CD4-positive, alpha-beta memory T cell (primary cell): ENCODE measurements around the gene RABEPK. TPM values are rescaled to one million over a fixed set of nuclear protein-coding genes. Genes with fewer than 3 reads are reported as not detected.
A peak's percentile ranks its signal among the peaks of the same experiment; 100 is the strongest.

Experiments used
- CTCF ChIA-PET: fragments of 350-600 bp; sonication (Branson Sonifier 250); formaldehyde crosslinking; loops from one replicate; lab custom pipeline; 2021; ENCODE audit warnings: inconsistent platforms; ENCODE audit not compliant: partially characterized antibody; lab: Charles Lee
- POLR2A ChIA-PET: fragments of 350-600 bp; sonication (Branson Sonifier 250); formaldehyde crosslinking; loops from one replicate; lab custom pipeline; 2021; ENCODE audit not compliant: partially characterized antibody; lab: Charles Lee
- DNase-seq, 5 donors: peaks; one replicate each; pipeline versions ENCODE4 v3.0.0 to v3.0.0-alpha.2; 2020 to 2022; ENCODE audit warnings: mixed read lengths in 1 of 5
- H3K27ac ChIP-seq: one replicate; pipeline ENCODE4 v1.7.0; 2013; ENCODE audit warnings: low read depth, low read length
- H3K27me3 ChIP-seq: 2 replicates; pipeline ENCODE4 v1.7.0; 2013; ENCODE audit warnings: mild to moderate bottlenecking, low read length, moderate library complexity; ENCODE audit not compliant: insufficient read depth
- H3K36me3 ChIP-seq: 2 replicates; pipeline ENCODE4 v1.7.0; 2013; ENCODE audit warnings: mild to moderate bottlenecking, low read length, moderate library complexity; ENCODE audit not compliant: insufficient read depth
- H3K4me1 ChIP-seq: 2 replicates; pipeline ENCODE4 v1.7.0; 2013; ENCODE audit warnings: mild to moderate bottlenecking, low read length, moderate library complexity; ENCODE audit not compliant: insufficient read depth
- H3K4me3 ChIP-seq, 2 donors: one replicate each; pipeline ENCODE4 v1.7.0; 2013; ENCODE audit warnings: low read length in 2 of 2, mild to moderate bottlenecking in 1 of 2
- H3K9me3 ChIP-seq, 2 donors: one replicate each; pipeline ENCODE4 v1.7.0; 2013; ENCODE audit warnings: low read length in 2 of 2, control low read depth in 1 of 2; ENCODE audit not compliant: control insufficient read depth in 1 of 2
- H3K27ac Mint-ChIP-seq, 7 donors: one replicate each; pipeline ENCODE4 v1.8.0; 2020 to 2021; ENCODE audit warnings: mixed read lengths in 7 of 7, mild to moderate bottlenecking in 6 of 7, inconsistent platforms in 3 of 7, moderate library complexity in 3 of 7
- H3K27me3 Mint-ChIP-seq, 2 donors: one replicate each; pipeline ENCODE4 v1.8.0; 2020 to 2021; ENCODE audit warnings: mixed read lengths in 2 of 2
- H3K36me3 Mint-ChIP-seq, 2 donors: one replicate each; pipeline ENCODE4 v1.8.0; 2020 to 2021; ENCODE audit warnings: mixed read lengths in 2 of 2, inconsistent platforms in 1 of 2, mild to moderate bottlenecking in 1 of 2
- H3K4me1 Mint-ChIP-seq, 4 donors: one replicate each; pipeline ENCODE4 v1.8.0; 2020 to 2021; ENCODE audit warnings: mixed read lengths in 4 of 4, mild to moderate bottlenecking in 1 of 4
- H3K4me3 Mint-ChIP-seq, 8 donors: one replicate each; pipeline ENCODE4 v1.8.0; 2020 to 2021; ENCODE audit warnings: mixed read lengths in 8 of 8, mild to moderate bottlenecking in 7 of 8, moderate library complexity in 6 of 8, inconsistent platforms in 3 of 8
- H3K9me3 Mint-ChIP-seq, 8 donors: one replicate each; pipeline ENCODE4 v1.8.0; 2020 to 2021; ENCODE audit warnings: mixed read lengths in 8 of 8, mild to moderate bottlenecking in 5 of 8, inconsistent platforms in 3 of 8, moderate library complexity in 1 of 8
- intact Hi-C: fragments of 100-400 bp; cut with micrococcal nuclease; formaldehyde crosslinking; loops from one replicate; pipeline ENCODE4 v1.15.1; 2023
- polyA plus RNA-seq, 2 donors: library from polyadenylated mRNA; unstranded; fragments of 300-500 nt; fragmentation: Illumina TruSeq; gene quantifications; one replicate each; pipeline ENCODE4 v1.2.3, GENCODE V29; 2021
- total RNA-seq, 2 experiments: library from RNA; stranded (reverse); gene quantifications; one replicate each; pipeline ENCODE4 v1.2.3, GENCODE V29; 2021

RABEPK gene
- total and polyA plus RNA-seq, 4 experiments from 2014 or later = 12.2 to 43.3 (median 24.7) TPM

- H3K27me3 Mint-ChIP-seq = peaks cover 0 to 3% of the 10 kb centered on the region in 2 donors
- Histone ChIP-seq H3K27ac (peak within 1 kb of the TSS; percentile 97), H3K4me3 (peak within 1 kb of the TSS; percentile 92 to 100), H3K27me3 (no peaks in the 10 kb centered on the region), H3K36me3 (peaks cover 33% of the 10 kb centered on the region), H3K4me1 (peaks cover 50% of the 10 kb centered on the region), H3K9me3 (no peaks in the 10 kb centered on the region)
- H3K4me1 Mint-ChIP-seq = peaks cover 30 to 60% (median 42%) of the 10 kb centered on the region in 4 donors
- peak within 1 kb of the TSS; percentile 97 to 100 (median 100) for H3K27ac Mint-ChIP-seq
- DNase-seq = peak; percentile 99 to 100 (median 99)
- peaks cover 0 to 3% (median 0%) of the 10 kb centered on the region in 8 donors for H3K9me3 Mint-ChIP-seq
- H3K4me3 Mint-ChIP-seq = peak within 1 kb of the TSS; percentile 92 to 99 (median 98)
- ChIA-PET POLR2A (interaction anchor here (0.6 to 3.3 kb wide), 35 partner anchors 8 to 505 kb away, joined by 3 to 98 read pairs (median 5); partner anchors contain the start of genes ARPC5L, GAPVD1, GOLGA1 and PPP6C), CTCF (interaction anchor here (1.1 to 2.3 kb wide), 8 partner anchors 19 to 300 kb away, joined by 3 to 17 read pairs (median 4); partner anchors contain the start of gene GAPVD1)
- intact Hi-C loops = loop anchor here (1.0 to 10.0 kb wide), 8 partner anchors 20 to 1306 kb away; partner anchors contain the start of genes ARPC5L, DENND1A, GAPVD1 and GOLGA1
- peaks cover 36 to 57% of the 10 kb centered on the region in 2 donors for H3K36me3 Mint-ChIP-seq
Observed at GRCh38 chr9:125241000-125241862, 40.9 kb downstream of the RABEPK start, which contains the start of gene HSPA5. HSPA5 (minus strand) TSS chr9:125241343; CDS start chr9:125241126, 217 bp downstream.

- intact Hi-C loops = loop anchor here (1.0 to 10.0 kb wide), 8 partner anchors 19 to 1307 kb away; partner anchors contain the start of genes ARPC5L, DENND1A, GAPVD1 and GOLGA1
- no peak for DNase-seq
- Mint-ChIP-seq H3K27me3 (peaks cover 0 to 3% of the 10 kb centered on the region in 2 donors), H3K27ac (peak overlapping the region; percentile 97 to 100 (median 100)), H3K9me3 (peaks cover 0 to 3% (median 0%) of the 10 kb centered on the region in 8 donors), H3K36me3 (peaks cover 28 to 49% of the 10 kb centered on the region in 2 donors), H3K4me1 (peaks cover 21 to 51% (median 34%) of the 10 kb centered on the region in 4 donors), H3K4me3 (peak overlapping the region; percentile 92 to 99 (median 98))
- CTCF ChIA-PET = interaction anchor here (0.6 to 2.3 kb wide), 9 partner anchors 18 to 300 kb away, joined by 3 to 17 read pairs (median 4); partner anchors contain the start of gene GAPVD1
- Histone ChIP-seq H3K4me1 (peaks cover 42% of the 10 kb centered on the region), H3K27me3 (no peaks in the 10 kb centered on the region), H3K27ac (peak overlapping the region; percentile 97), H3K4me3 (peak overlapping the region; percentile 92 to 100), H3K36me3 (peaks cover 25% of the 10 kb centered on the region), H3K9me3 (no peaks in the 10 kb centered on the region)
- POLR2A ChIA-PET = interaction anchor here (0.8 to 3.3 kb wide), 29 partner anchors 9 to 380 kb away, joined by 3 to 98 read pairs (median 6); partner anchors contain the start of genes ARPC5L, GAPVD1, GOLGA1 and PPP6C
Observed at GRCh38 chr9:125241863-125242739, 41.8 kb downstream of the RABEPK start.

- peak overlapping the region in 2 of 7 donors; percentile 42 to 55 for H3K27ac Mint-ChIP-seq
- H3K4me1 ChIP-seq = peaks cover 24% of the 10 kb centered on the region
Observed at GRCh38 chr9:125243792-125244260, 43.5 kb downstream of the RABEPK start.

GRCh38 chr9:125246261-125246667, 45.9 kb downstream of the RABEPK start:
- no peak for DNase-seq
- H3K9me3 ChIP-seq = no peaks in the 10 kb centered on the region
- intact Hi-C loops = loop anchor here (10.0 kb wide), 1 partner anchor 1311 kb away; the partner anchor contains the start of gene DENND1A
- peaks cover 0 to 9% of the 10 kb centered on the region in 2 donors for H3K36me3 Mint-ChIP-seq
- peaks cover 7 to 12% (median 8%) of the 10 kb centered on the region in 4 donors for H3K4me1 Mint-ChIP-seq
- no peak overlapping the region for H3K27ac Mint-ChIP-seq
- no peaks in the 10 kb centered on the region for H3K27me3 ChIP-seq
- peaks cover 0 to 1% (median 0%) of the 10 kb centered on the region in 8 donors for H3K9me3 Mint-ChIP-seq
- no peak overlapping the region for H3K4me3 Mint-ChIP-seq
- CTCF ChIA-PET = no interaction called here
- H3K27me3 Mint-ChIP-seq = peaks cover 0 to 1% of the 10 kb centered on the region in 2 donors
- POLR2A ChIA-PET = no interaction called here
- H3K4me3 ChIP-seq = no peak overlapping the region
- H3K36me3 ChIP-seq = no peaks in the 10 kb centered on the region
- H3K4me1 ChIP-seq = peaks cover 10% of the 10 kb centered on the region
- no peak overlapping the region for H3K27ac ChIP-seq

More at GRCh38 chr9:125243792-125244260, 43.5 kb downstream of the RABEPK start:
- Histone ChIP-seq H3K27me3 (no peaks in the 10 kb centered on the region), H3K27ac (no peak overlapping the region), H3K4me3 (no peak overlapping the region), H3K9me3 (no peaks in the 10 kb centered on the region), H3K36me3 (peaks cover 7% of the 10 kb centered on the region)
- peaks cover 0 to 3% of the 10 kb centered on the region in 2 donors for H3K27me3 Mint-ChIP-seq
- ChIA-PET POLR2A (interaction anchor here (1.1 kb wide), 1 partner anchor 314 kb away, joined by 3 read pairs; no protein-coding TSS in a partner anchor), CTCF (no interaction called here)
- H3K4me3 Mint-ChIP-seq = peak overlapping the region in 2 of 8 donors; percentile 25 to 57
- peaks cover 0 to 3% (median 0%) of the 10 kb centered on the region in 8 donors for H3K9me3 Mint-ChIP-seq
- intact Hi-C loops = loop anchor here (5.0 to 10.0 kb wide), 2 partner anchors 472 to 1309 kb away; partner anchors contain the start of genes DENND1A and NR6A1
- peaks cover 12 to 34% (median 20%) of the 10 kb centered on the region in 4 donors for H3K4me1 Mint-ChIP-seq
- no peak for DNase-seq
- peaks cover 13 to 32% of the 10 kb centered on the region in 2 donors for H3K36me3 Mint-ChIP-seq

DNA sequence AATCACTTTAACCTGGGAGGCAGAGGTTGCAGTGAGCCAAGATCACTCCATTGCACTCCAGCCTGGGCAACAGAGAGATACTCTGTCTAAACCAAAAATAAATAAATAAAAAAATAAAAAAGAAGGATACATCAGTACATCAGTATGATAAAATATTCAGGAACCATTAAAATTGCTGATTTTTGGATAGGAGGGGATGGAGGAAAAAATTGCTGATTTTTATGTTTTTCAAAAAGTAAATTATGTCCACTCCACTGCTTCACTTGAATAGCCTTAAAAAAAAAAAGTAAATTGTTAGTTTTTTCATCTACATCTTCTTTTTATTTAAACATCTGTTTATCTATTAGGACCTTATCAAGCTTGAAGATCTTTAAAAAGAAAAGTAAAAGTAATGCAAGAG, 53.9 kb downstream of the RABEPK start:
- Histone ChIP-seq H3K36me3 (no peaks in the 10 kb centered on the region), H3K9me3 (no peaks in the 10 kb centered on the region), H3K27ac (no peak overlapping the region), H3K4me3 (no peak overlapping the region), H3K4me1 (no peaks in the 10 kb centered on the region), H3K27me3 (no peaks in the 10 kb centered on the region)
- no peak for DNase-seq
- no peak overlapping the region for H3K27ac Mint-ChIP-seq
- no peak overlapping the region for H3K4me3 Mint-ChIP-seq
- H3K27me3 Mint-ChIP-seq = no peaks in the 10 kb centered on the region
- H3K4me1 Mint-ChIP-seq = peaks cover 0 to 2% (median 0%) of the 10 kb centered on the region in 4 donors
- ChIA-PET CTCF (no interaction called here), POLR2A (interaction anchor here (6.3 kb wide), 1 partner anchor 13 kb away, joined by 30 read pairs; the partner anchor contains the start of gene HSPA5)
- no peaks in the 10 kb centered on the region for H3K9me3 Mint-ChIP-seq
- H3K36me3 Mint-ChIP-seq = no peaks in the 10 kb centered on the region
- intact Hi-C loops = no loop called here

DNA sequence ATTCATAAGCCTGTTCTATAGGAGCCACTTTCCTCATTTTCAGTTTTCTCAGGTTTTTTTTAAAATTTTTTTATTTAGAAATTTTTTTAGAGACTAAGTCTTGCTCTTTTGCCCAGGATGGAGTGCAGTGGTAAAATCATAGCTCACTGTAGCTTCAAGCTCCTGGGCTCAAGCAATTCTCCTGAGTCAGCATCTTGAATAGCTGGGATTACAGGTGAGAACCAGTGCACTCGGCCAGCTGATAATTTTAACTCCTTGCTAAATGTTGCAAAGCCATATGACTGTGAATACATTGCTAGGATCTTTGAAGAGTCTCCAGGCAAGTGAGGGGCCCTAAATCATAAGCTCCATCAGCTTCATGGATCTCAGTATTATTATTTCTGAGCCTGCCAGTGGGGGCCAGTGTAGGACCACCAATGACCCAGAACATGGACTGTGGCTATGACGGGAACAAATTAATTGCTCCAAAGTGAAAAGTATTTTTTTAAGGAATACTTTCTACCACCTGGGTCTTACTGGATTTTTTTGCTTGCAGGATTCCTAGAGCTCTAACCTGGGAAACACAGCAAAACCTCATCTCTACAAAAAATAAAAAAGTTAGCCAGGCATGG, 55.5 kb downstream of the RABEPK start:
- ChIA-PET CTCF (interaction anchor here (1.3 kb wide), 1 partner anchor 18 kb away, joined by 7 read pairs; no protein-coding TSS in a partner anchor), POLR2A (interaction anchor here (2.1 kb wide), 1 partner anchor 14 kb away, joined by 12 read pairs; the partner anchor contains the start of gene HSPA5)
- Histone ChIP-seq H3K27me3 (no peaks in the 10 kb centered on the region), H3K9me3 (no peaks in the 10 kb centered on the region), H3K27ac (no peak overlapping the region), H3K4me3 (no peak overlapping the region), H3K4me1 (no peaks in the 10 kb centered on the region), H3K36me3 (no peaks in the 10 kb centered on the region)
- DNase-seq = no peak
- Mint-ChIP-seq H3K4me1 (peaks cover 2 to 8% (median 6%) of the 10 kb centered on the region in 4 donors), H3K9me3 (no peaks in the 10 kb centered on the region), H3K27ac (no peak overlapping the region), H3K4me3 (no peak overlapping the region), H3K36me3 (no peaks in the 10 kb centered on the region), H3K27me3 (no peaks in the 10 kb centered on the region)
- intact Hi-C loops = no loop called here
